ENCODE measurements around the gene ICE1.
"Not testable (repeated sequence)": the region's sequence is repeated elsewhere in the genome, so short reads cannot be mapped to it uniquely, and the experiment has no call there.

Gene ICE1

GRCh38 chr5:5387777-5388176 lies 34.7 kb upstream of the ICE1 start:
- no peak for DNase-seq (ENCODE audit: low read depth)
- no peak for TF ChIP-seq CTCF (IDR thresholded peaks at IDR 0.05; ENCODE audit: insufficient read depth, low read depth, low read length, missing control alignments)
- no peak overlapping the region for H3K4me3 ChIP-seq (ENCODE audit: low read depth, low read length)

GRCh38 chr5:5390121-5390869 lies 32.2 kb upstream of the ICE1 start:
- not testable (repeated sequence) for DNase-seq (ENCODE audit: low read depth)

GRCh38 chr5:5392504-5392903 lies 30.0 kb upstream of the ICE1 start:
- not testable (repeated sequence) for DNase-seq (ENCODE audit: low read depth); H3K4me3 ChIP-seq (ENCODE audit: low read depth, low read length)

More at GRCh38 chr5:5390121-5390869, 32.2 kb upstream of the ICE1 start:
- H3K4me3 ChIP-seq (ENCODE audit: low read depth, low read length), result not testable (repeated sequence)

GRCh38 chr5:5394384-5394986 lies 28.0 kb upstream of the ICE1 start:
- DNase-seq (ENCODE audit: low read depth), result peak; percentile 17
- TF ChIP-seq CTCF (IDR thresholded peaks at IDR 0.05; ENCODE audit: insufficient read depth, low read depth, low read length, missing control alignments), result peak; percentile 7
- H3K4me3 ChIP-seq (ENCODE audit: low read depth, low read length), result not testable (repeated sequence)

GRCh38 chr5:5395093-5395492 lies 27.4 kb upstream of the ICE1 start:
- H3K4me3 ChIP-seq (ENCODE audit: low read depth, low read length); DNase-seq (ENCODE audit: low read depth): not testable (repeated sequence)

GRCh38 chr5:5398071-5398470 lies 24.4 kb upstream of the ICE1 start:
- H3K4me3 ChIP-seq (ENCODE audit: low read depth, low read length), result no peak overlapping the region
- no peak for DNase-seq (ENCODE audit: low read depth)
- no peak for TF ChIP-seq CTCF (IDR thresholded peaks at IDR 0.05; ENCODE audit: insufficient read depth, low read depth, low read length, missing control alignments)

GRCh38 chr5:5401095-5401494 lies 21.4 kb upstream of the ICE1 start:
- TF ChIP-seq CTCF (IDR thresholded peaks at IDR 0.05; ENCODE audit: insufficient read depth, low read depth, low read length, missing control alignments), result no peak
- no peak overlapping the region for H3K4me3 ChIP-seq (ENCODE audit: low read depth, low read length)
- DNase-seq (ENCODE audit: low read depth), result no peak

GRCh38 chr5:5403741-5404140 lies 18.7 kb upstream of the ICE1 start:
- TF ChIP-seq CTCF (IDR thresholded peaks at IDR 0.05; ENCODE audit: insufficient read depth, low read depth, low read length, missing control alignments), result no peak
- no peak for DNase-seq (ENCODE audit: low read depth)
- H3K4me3 ChIP-seq (ENCODE audit: low read depth, low read length), result no peak overlapping the region
